HG02943 (cell line): ENCODE data around the gene SAMD14.

Source experiments
- ATAC-seq: cut with Tn5 transposase; IDR thresholded peaks from one replicate; pipeline ENCODE4 v1.9.1; 2021; ENCODE audit warnings: mild to moderate bottlenecking, low read depth, moderate library complexity; ENCODE audit not compliant: unreplicated experiment

Gene SAMD14

GRCh38 chr17:50129728-50130558, at the start of gene SAMD14:
Gene SAMD14, minus strand, starts transcription at chr17:50130160. Its CDS starts 5,201 bp downstream, at chr17:50124959.
- no peak for ATAC-seq

GRCh38 chr17:50177983-50178834, 48.2 kb upstream of the SAMD14 start:
- ATAC-seq = no peak

GRCh38 chr17:50177476-50177875, 47.5 kb upstream of the SAMD14 start:
- ATAC-seq = no peak

GRCh38 chr17:50176559-50177357, 46.8 kb upstream of the SAMD14 start:
- ATAC-seq = no peak

- no peak for ATAC-seq
These were observed 45.3 kb upstream of the SAMD14 start for GRCh38 chr17:50175035-50175807.

- ATAC-seq = no peak
These were observed 44.5 kb upstream of the SAMD14 start for GRCh38 chr17:50174444-50174843.

- no peak for ATAC-seq
These were observed 43.5 kb upstream of the SAMD14 start for GRCh38 chr17:50173335-50173941.

- no peak for ATAC-seq
These were observed 43.0 kb upstream of the SAMD14 start for GRCh38 chr17:50172936-50173334.

GRCh38 chr17:50172130-50172529, 42.2 kb upstream of the SAMD14 start:
- ATAC-seq = no peak

GRCh38 chr17:50171371-50172071, 41.6 kb upstream of the SAMD14 start:
- no peak for ATAC-seq

- no peak for ATAC-seq
These were observed 40.9 kb upstream of the SAMD14 start for GRCh38 chr17:50170662-50171370.

- no peak for ATAC-seq
These were observed 40.0 kb upstream of the SAMD14 start for GRCh38 chr17:50169881-50170459.

GRCh38 chr17:50169121-50169764, 39.3 kb upstream of the SAMD14 start:
- ATAC-seq = no peak

GRCh38 chr17:50168319-50168718, 38.4 kb upstream of the SAMD14 start:
- ATAC-seq = no peak

- ATAC-seq = no peak
These were observed 37.4 kb upstream of the SAMD14 start for GRCh38 chr17:50167371-50167770.

GRCh38 chr17:50166518-50167181, 36.7 kb upstream of the SAMD14 start:
- no peak for ATAC-seq
